Suprapubic skin (tissue), 4 donors: ENCODE data around the gene STK32B. TPM values are rescaled to one million over a fixed set of nuclear protein-coding genes. Genes with fewer than 3 reads are reported as not detected.

Experiments
- DNase-seq, 2 donors: peaks; one replicate each; pipeline ENCODE4 v3.0.0-alpha.2; 2019; ENCODE audit warnings: low spot score in 2 of 2
- H3K27ac ChIP-seq: fragments of 200-600 bp; sonication (generic); one replicate; pipeline ENCODE4 v1.5.1; 2019
- H3K27me3 ChIP-seq: fragments of 200-600 bp; sonication (generic); one replicate; pipeline ENCODE4 v1.5.1; 2019
- H3K36me3 ChIP-seq: fragments of 200-600 bp; sonication (generic); one replicate; pipeline ENCODE4 v1.5.1; 2019
- H3K4me1 ChIP-seq: fragments of 200-600 bp; sonication (generic); one replicate; pipeline ENCODE4 v1.5.1; 2019
- H3K4me3 ChIP-seq: fragments of 200-600 bp; sonication (generic); one replicate; pipeline ENCODE4 v1.5.1; 2019; ENCODE audit warnings: mild to moderate bottlenecking
- H3K9me3 ChIP-seq: fragments of 200-600 bp; sonication (generic); one replicate; pipeline ENCODE4 v1.5.1; 2019
- EP300 ChIP-seq: sonication (generic); formaldehyde crosslinking; IDR thresholded peaks from one replicate; pipeline ENCODE4 v1.6.1; 2017; ENCODE audit warnings: antibody characterized with exemption
- POLR2A ChIP-seq, 2 donors: fragments of 450-650 bp; IDR thresholded peaks; one replicate each; pipeline ENCODE4 v1.6.1; 2017; ENCODE audit warnings: antibody characterized with exemption in 2 of 2, mild to moderate bottlenecking in 2 of 2, moderate library complexity in 2 of 2
- POLR2AphosphoS5 ChIP-seq, 3 donors: sonication (generic); formaldehyde crosslinking; IDR thresholded peaks; one replicate each; pipeline ENCODE4 v1.6.1; 2017; ENCODE audit warnings: antibody characterized with exemption in 3 of 3
- WGBS: methylation state at CpG from one replicate; pipeline ENCODE4 v1.1.5; 2018; 5-methylcytosine and 5-hydroxymethylcytosine counted together
- total RNA-seq, 4 donors: library from RNA; depleted of rRNA; stranded (reverse); fragments of >200 nt; gene quantifications; one replicate each; pipeline ENCODE4 v1.1.0, GENCODE V29; 2016
- TF ChIP-seq, protein P1 (sequence below), 2 donors: fragments of 200-600 bp in 1 of 2; fragments of 450-650 bp in 1 of 2; sonication (generic) in 1 of 2; IDR thresholded peaks; one replicate each; pipeline ENCODE4 v1.5.1; 2016 to 2019; ENCODE audit warnings: antibody characterized with exemption in 2 of 2, mild to moderate bottlenecking in 1 of 2, moderate library complexity in 1 of 2

The STK32B gene
- total RNA-seq, 4 donors from 2014 or later = 0.76 to 2.2 (median 1.2) TPM

DNA sequence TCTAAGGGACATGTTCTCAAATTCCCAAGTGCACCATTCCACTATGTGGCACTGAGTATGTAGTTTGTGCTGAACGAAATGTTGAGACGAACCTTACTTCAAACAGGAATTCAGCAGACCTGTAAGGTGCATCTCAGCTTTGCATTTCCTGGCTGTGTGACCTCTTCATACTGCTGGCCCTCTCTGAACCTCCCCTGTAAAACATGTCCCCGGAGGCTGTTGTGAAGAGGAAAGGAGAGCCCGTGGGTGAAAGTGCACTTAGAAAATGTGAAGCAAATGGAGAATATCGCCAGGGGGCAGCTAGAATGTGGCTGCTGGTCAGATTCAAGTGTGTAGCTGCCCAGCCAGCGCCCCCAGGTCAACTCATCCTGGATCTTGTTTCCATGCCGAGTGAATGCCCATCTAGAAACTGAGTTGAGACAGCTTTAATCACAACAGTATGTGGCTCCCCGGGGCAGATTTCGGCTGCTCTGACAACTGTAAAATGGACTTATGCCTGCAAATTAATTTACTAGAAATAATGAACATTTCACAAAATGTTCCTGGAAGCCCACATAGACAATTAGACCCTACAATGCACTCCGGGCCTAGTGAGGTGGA lies 393.7 kb downstream of the STK32B start:
- Histone ChIP-seq H3K36me3 (no peaks in the 10 kb centered on the region), H3K9me3 (no peaks in the 10 kb centered on the region), H3K27me3 (no peaks in the 10 kb centered on the region), H3K4me3 (no peak overlapping the region), H3K4me1 (no peaks in the 10 kb centered on the region), H3K27ac (no peak overlapping the region)
- 86% methylated on average over 10 of the region's 10 CpGs for WGBS
- peak in 1 of 2 donors; percentile 53 for DNase-seq
- TF ChIP-seq POLR2AphosphoS5 (IDR thresholded peaks at IDR 0.05) = no peak

DNA sequence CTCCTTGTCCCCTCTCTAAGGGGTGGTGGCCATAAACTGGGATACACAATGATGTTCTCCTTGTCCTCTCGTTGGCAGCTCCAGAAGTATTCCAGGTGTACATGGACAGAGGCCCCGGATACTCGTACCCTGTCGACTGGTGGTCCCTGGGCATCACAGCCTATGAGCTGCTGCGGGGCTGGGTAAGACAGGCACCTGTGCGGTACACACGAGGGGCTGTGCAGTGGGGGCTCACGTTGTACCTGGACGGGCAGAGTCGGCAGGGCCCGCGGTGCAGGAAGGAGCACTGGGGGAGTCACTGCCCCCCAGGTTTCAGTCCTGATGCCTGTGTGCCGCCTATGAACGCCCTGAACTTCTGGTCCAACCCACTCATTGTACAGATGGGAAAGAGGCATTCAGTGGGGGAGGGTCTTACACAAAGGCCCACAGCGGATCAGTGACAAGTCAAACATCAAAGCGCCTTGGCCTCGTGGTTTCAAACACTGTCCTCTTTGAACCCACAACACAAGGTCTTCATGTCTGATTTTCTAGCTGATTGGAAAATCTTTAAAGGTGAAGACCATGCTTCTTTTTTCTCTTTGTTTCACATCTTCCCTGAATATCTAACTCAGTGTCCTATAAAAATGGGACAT lies 395.4 kb downstream of the STK32B start:
- Histone ChIP-seq H3K4me1 (no peaks in the 10 kb centered on the region), H3K27me3 (no peaks in the 10 kb centered on the region), H3K9me3 (no peaks in the 10 kb centered on the region), H3K4me3 (no peak overlapping the region), H3K27ac (no peak overlapping the region), H3K36me3 (no peaks in the 10 kb centered on the region)
- TF ChIP-seq EP300 (no peak), POLR2A (IDR thresholded peaks at IDR 0.05) (no peak), POLR2AphosphoS5 (IDR thresholded peaks at IDR 0.05) (no peak)
- TF ChIP-seq, protein P1, sequence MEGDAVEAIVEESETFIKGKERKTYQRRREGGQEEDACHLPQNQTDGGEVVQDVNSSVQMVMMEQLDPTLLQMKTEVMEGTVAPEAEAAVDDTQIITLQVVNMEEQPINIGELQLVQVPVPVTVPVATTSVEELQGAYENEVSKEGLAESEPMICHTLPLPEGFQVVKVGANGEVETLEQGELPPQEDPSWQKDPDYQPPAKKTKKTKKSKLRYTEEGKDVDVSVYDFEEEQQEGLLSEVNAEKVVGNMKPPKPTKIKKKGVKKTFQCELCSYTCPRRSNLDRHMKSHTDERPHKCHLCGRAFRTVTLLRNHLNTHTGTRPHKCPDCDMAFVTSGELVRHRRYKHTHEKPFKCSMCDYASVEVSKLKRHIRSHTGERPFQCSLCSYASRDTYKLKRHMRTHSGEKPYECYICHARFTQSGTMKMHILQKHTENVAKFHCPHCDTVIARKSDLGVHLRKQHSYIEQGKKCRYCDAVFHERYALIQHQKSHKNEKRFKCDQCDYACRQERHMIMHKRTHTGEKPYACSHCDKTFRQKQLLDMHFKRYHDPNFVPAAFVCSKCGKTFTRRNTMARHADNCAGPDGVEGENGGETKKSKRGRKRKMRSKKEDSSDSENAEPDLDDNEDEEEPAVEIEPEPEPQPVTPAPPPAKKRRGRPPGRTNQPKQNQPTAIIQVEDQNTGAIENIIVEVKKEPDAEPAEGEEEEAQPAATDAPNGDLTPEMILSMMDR (IDR thresholded peaks at IDR 0.05) = no peak
- WGBS = 87% methylated on average over 12 of the region's 17 CpGs
- peak in 1 of 2 donors; percentile 69 for DNase-seq

DNA sequence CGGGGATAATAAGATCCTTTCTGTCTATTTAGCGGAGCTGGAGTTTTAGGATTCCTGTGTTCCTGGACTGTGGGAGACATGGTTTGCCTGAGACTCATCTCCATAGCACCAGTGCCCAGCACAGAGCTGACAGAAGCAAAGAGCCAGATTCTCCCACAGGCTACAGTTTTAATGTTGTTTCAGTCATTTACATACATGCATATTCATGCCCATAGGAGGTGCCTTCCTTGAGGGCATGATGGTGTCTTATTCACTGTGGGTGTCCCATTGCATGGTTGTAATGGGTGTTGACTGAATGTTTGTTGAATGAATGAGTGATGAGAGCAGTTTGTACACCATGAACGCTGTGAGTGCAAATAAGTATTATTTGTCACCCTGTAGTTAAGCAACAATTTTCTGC lies 396.5 kb downstream of the STK32B start:
- H3K4me1 ChIP-seq = no peaks in the 10 kb centered on the region
- 95% methylated on average over 3 of the region's 3 CpGs for WGBS
- H3K27me3 ChIP-seq = no peaks in the 10 kb centered on the region
- TF ChIP-seq EP300 = no peak
- TF ChIP-seq, protein P1 (IDR thresholded peaks at IDR 0.05) = no peak
- TF ChIP-seq POLR2A (IDR thresholded peaks at IDR 0.05) = no peak
- TF ChIP-seq POLR2AphosphoS5 (IDR thresholded peaks at IDR 0.05) = no peak
- peak in 1 of 2 donors; percentile 9 for DNase-seq
- H3K27ac ChIP-seq = no peak overlapping the region
- no peak overlapping the region for H3K4me3 ChIP-seq
- H3K9me3 ChIP-seq = no peaks in the 10 kb centered on the region
- no peaks in the 10 kb centered on the region for H3K36me3 ChIP-seq

DNA sequence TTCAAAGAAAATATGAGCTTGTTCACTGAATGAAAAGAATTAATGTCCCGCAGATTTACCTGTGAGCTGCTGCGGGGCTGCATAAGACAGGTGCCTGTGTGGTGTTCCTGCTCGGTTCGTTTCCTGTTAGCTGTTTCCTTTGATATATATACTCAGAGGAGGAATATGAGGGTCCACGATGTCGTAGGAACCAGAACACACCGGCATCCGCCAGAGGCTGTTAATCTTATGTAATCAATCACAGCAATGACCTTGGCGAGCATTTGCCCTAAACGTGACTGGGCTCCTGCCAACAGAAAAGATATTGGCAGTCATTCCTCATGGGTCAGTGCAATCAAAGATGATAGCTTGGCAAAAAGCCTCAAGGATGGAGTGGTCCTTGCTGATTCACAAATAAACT lies 396.9 kb downstream of the STK32B start:
- TF ChIP-seq EP300 (no peak), POLR2A (IDR thresholded peaks at IDR 0.05) (no peak), POLR2AphosphoS5 (IDR thresholded peaks at IDR 0.05) (no peak)
- TF ChIP-seq, protein P1 (IDR thresholded peaks at IDR 0.05) = no peak
- no peaks in the 10 kb centered on the region for H3K9me3 ChIP-seq
- WGBS = 53% methylated on average over 10 of the region's 10 CpGs
- no peaks in the 10 kb centered on the region for H3K4me1 ChIP-seq
- no peaks in the 10 kb centered on the region for H3K36me3 ChIP-seq
- DNase-seq = peak in 1 of 2 donors; percentile 43
- no peak overlapping the region for H3K27ac ChIP-seq
- H3K4me3 ChIP-seq = no peak overlapping the region
- no peaks in the 10 kb centered on the region for H3K27me3 ChIP-seq

DNA sequence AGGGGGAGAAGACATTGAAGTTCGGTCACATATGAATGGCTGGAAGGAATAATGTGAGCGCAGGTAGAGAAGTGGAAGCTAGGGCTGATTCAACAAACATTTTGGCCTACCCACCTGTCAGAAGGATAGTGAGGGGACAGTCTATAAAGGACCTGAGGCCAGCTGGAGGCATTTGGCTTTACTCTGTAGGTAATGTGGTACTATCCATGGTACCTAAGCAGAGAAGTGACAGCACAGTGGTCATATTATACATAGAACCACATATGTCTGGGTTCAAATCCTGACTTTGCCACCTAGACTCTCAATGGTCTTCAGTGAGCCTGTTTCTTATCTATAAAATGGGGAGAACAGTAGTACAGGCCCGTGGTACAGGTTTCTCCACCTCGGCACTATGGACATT lies 400.0 kb downstream of the STK32B start:
- no peaks in the 10 kb centered on the region for H3K9me3 ChIP-seq
- DNase-seq = no peak
- no peaks in the 10 kb centered on the region for H3K27me3 ChIP-seq
- H3K36me3 ChIP-seq = no peaks in the 10 kb centered on the region
- H3K27ac ChIP-seq = no peak overlapping the region
- no peaks in the 10 kb centered on the region for H3K4me1 ChIP-seq
- TF ChIP-seq EP300 = no peak
- TF ChIP-seq POLR2A (IDR thresholded peaks at IDR 0.05) = no peak
- no peak for TF ChIP-seq POLR2AphosphoS5 (IDR thresholded peaks at IDR 0.05)
- TF ChIP-seq, protein P1 (IDR thresholded peaks at IDR 0.05) = no peak
- no peak overlapping the region for H3K4me3 ChIP-seq
- WGBS = 92% methylated on average over 4 of the region's 4 CpGs
